Gastroesophageal sphincter (tissue), 4 donors: ENCODE results near the gene CACNA1C. TPM values are rescaled to one million over a fixed set of nuclear protein-coding genes. Genes with fewer than 3 reads are reported as not detected.
A peak's percentile ranks its signal among the peaks of the same experiment; 100 is the strongest.

ENCODE experiments used
- ATAC-seq: fragments of 150-250 bp; one replicate; pipeline ENCODE4 v1.9.1; 2016; ENCODE audit warnings: mild to moderate bottlenecking, moderate library complexity
- H3K27ac ChIP-seq, 4 donors: fragments of 200-600 bp; sonication (generic) in 3 of 4; 1 replicate in 3 of 4; 2 replicates in 1 of 4; pipeline ENCODE4 v1.5.1; 2016 to 2019
- H3K27me3 ChIP-seq: fragments of 200-600 bp; sonication (generic); one replicate; pipeline ENCODE4 v1.5.1; 2019
- H3K36me3 ChIP-seq, 2 donors: fragments of 200-600 bp; sonication (generic); one replicate each; pipeline ENCODE4 v1.5.1; 2019; ENCODE audit warnings: control low read depth in 1 of 2
- H3K4me1 ChIP-seq, 3 donors: fragments of 200-600 bp; sonication (generic); 1 replicate in 2 of 3; 2 replicates in 1 of 3; pipeline ENCODE4 v1.5.1; 2016 to 2019; ENCODE audit warnings: control low read depth in 2 of 3
- H3K4me3 ChIP-seq, 2 donors: fragments of 200-600 bp; sonication (generic); one replicate each; pipeline ENCODE4 v1.5.1; 2019; ENCODE audit warnings: mild to moderate bottlenecking in 1 of 2, moderate library complexity in 1 of 2
- H3K9me3 ChIP-seq, 3 donors: fragments of 200-600 bp; sonication (generic); one replicate each; pipeline ENCODE4 v1.5.1; 2017 to 2019; ENCODE audit warnings: control low read depth in 2 of 3
- CTCF ChIP-seq, 4 experiments: fragments of 200-600 bp in 2 of 4; fragments of 450-650 bp in 2 of 4; sonication (generic) in 1 of 4; IDR thresholded peaks; one replicate each; pipeline ENCODE4 v1.5.1; 2017 to 2019; ENCODE audit warnings: antibody characterized with exemption in 4 of 4, mild to moderate bottlenecking in 2 of 4, moderate library complexity in 2 of 4
- EP300 ChIP-seq: sonication (generic); formaldehyde crosslinking; IDR thresholded peaks from one replicate; pipeline ENCODE4 v1.6.1; 2017; ENCODE audit warnings: antibody characterized with exemption, mild to moderate bottlenecking
- POLR2A ChIP-seq, 2 donors: fragments of 450-650 bp; IDR thresholded peaks; one replicate each; pipeline ENCODE4 v1.6.1; 2017; ENCODE audit warnings: antibody characterized with exemption in 2 of 2, mild to moderate bottlenecking in 2 of 2, moderate library complexity in 1 of 2
- POLR2AphosphoS5 ChIP-seq: sonication (generic); formaldehyde crosslinking; IDR thresholded peaks from one replicate; pipeline ENCODE4 v1.6.1; 2017; ENCODE audit warnings: antibody characterized with exemption
- WGBS, 2 donors: methylation state at CpG; one replicate each; pipeline ENCODE4 v1.1.5; 2018; ENCODE audit warnings: low coverage in 1 of 2; 5-methylcytosine and 5-hydroxymethylcytosine counted together
- total RNA-seq, 4 donors: library from RNA; depleted of rRNA; stranded (reverse); fragments of >200 nt; gene quantifications; one replicate each; pipeline ENCODE4 v1.1.0, GENCODE V29; 2016

CACNA1C gene
- total RNA-seq, 4 donors from 2014 or later: 22.9 to 96.2 (median 41.4) TPM

- TF ChIP-seq POLR2A (IDR thresholded peaks at IDR 0.05) (no peak), CTCF (IDR thresholded peaks at IDR 0.05) (no peak), EP300 (no peak), POLR2AphosphoS5 (no peak)
- H3K4me3 ChIP-seq: no peak overlapping the region
- no peak for ATAC-seq
- no peaks in the 10 kb centered on the region for H3K9me3 ChIP-seq
- 80 to 83% methylated on average over 2 to 5 of the region's 5 CpGs for WGBS, 2 donors
- H3K27ac ChIP-seq: no peak overlapping the region
- peaks cover 0 to 23% (median 0%) of the 10 kb centered on the region in 3 donors for H3K4me1 ChIP-seq
- H3K27me3 ChIP-seq: no peaks in the 10 kb centered on the region
- H3K36me3 ChIP-seq: no peaks in the 10 kb centered on the region
Observed at GRCh38 chr12:2218706-2219105, 165.9 kb downstream of the CACNA1C start.

- peak overlapping the region in 2 of 4 donors; percentile 14 to 30 for H3K27ac ChIP-seq
- peaks cover 0 to 29% (median 0%) of the 10 kb centered on the region in 3 donors for H3K4me1 ChIP-seq
- WGBS, 2 donors: 60 to 88% methylated on average over 3 to 4 of the region's 4 CpGs
- no peaks in the 10 kb centered on the region for H3K36me3 ChIP-seq
- no peak overlapping the region for H3K4me3 ChIP-seq
- TF ChIP-seq CTCF (IDR thresholded peaks at IDR 0.05) (no peak), POLR2AphosphoS5 (no peak), POLR2A (IDR thresholded peaks at IDR 0.05) (no peak), EP300 (no peak)
- H3K27me3 ChIP-seq: no peaks in the 10 kb centered on the region
- H3K9me3 ChIP-seq: no peaks in the 10 kb centered on the region
- no peak for ATAC-seq
Observed at GRCh38 chr12:2221030-2221621, 168.3 kb downstream of the CACNA1C start.

GRCh38 chr12:2222691-2223090 lies 169.9 kb downstream of the CACNA1C start:
- H3K4me3 ChIP-seq: no peak overlapping the region
- 71 to 88% methylated on average over 2 of the region's 2 CpGs for WGBS, 2 donors
- H3K4me1 ChIP-seq: peaks cover 0 to 43% (median 3%) of the 10 kb centered on the region in 3 donors
- H3K9me3 ChIP-seq: no peaks in the 10 kb centered on the region
- no peaks in the 10 kb centered on the region for H3K27me3 ChIP-seq
- no peak for TF ChIP-seq CTCF (IDR thresholded peaks at IDR 0.05)
- TF ChIP-seq EP300: no peak
- TF ChIP-seq POLR2AphosphoS5: no peak
- TF ChIP-seq POLR2A (IDR thresholded peaks at IDR 0.05): no peak
- ATAC-seq: no peak
- no peak overlapping the region for H3K27ac ChIP-seq
- H3K36me3 ChIP-seq: no peaks in the 10 kb centered on the region

GRCh38 chr12:2224961-2225360 lies 172.2 kb downstream of the CACNA1C start:
- Histone ChIP-seq H3K27me3 (no peaks in the 10 kb centered on the region), H3K4me1 (peaks cover 0 to 52% (median 3%) of the 10 kb centered on the region in 3 donors), H3K36me3 (no peaks in the 10 kb centered on the region), H3K27ac (no peak overlapping the region), H3K4me3 (no peak overlapping the region), H3K9me3 (no peaks in the 10 kb centered on the region)
- TF ChIP-seq CTCF (IDR thresholded peaks at IDR 0.05) (no peak), EP300 (no peak), POLR2AphosphoS5 (no peak), POLR2A (IDR thresholded peaks at IDR 0.05) (no peak)
- 48 to 72% methylated on average over 4 of the region's 4 CpGs for WGBS, 2 donors
- ATAC-seq: no peak

GRCh38 chr12:2225696-2226095 lies 172.9 kb downstream of the CACNA1C start:
- ATAC-seq: no peak
- no peak overlapping the region for H3K27ac ChIP-seq

More at GRCh38 chr12:2225696-2226095, 172.9 kb downstream of the CACNA1C start:
- no peaks in the 10 kb centered on the region for H3K36me3 ChIP-seq
- peaks cover 0 to 49% (median 3%) of the 10 kb centered on the region in 3 donors for H3K4me1 ChIP-seq
- H3K9me3 ChIP-seq: no peaks in the 10 kb centered on the region
- no peak for TF ChIP-seq EP300
- TF ChIP-seq POLR2A (IDR thresholded peaks at IDR 0.05): no peak
- no peak for TF ChIP-seq POLR2AphosphoS5
- TF ChIP-seq CTCF (IDR thresholded peaks at IDR 0.05): no peak
- H3K27me3 ChIP-seq: no peaks in the 10 kb centered on the region
- 61 to 69% methylated on average over 2 of the region's 2 CpGs for WGBS, 2 donors
- no peak overlapping the region for H3K4me3 ChIP-seq
